Vagina (tissue), 2 donors: ENCODE results near the gene NR3C2. TPM values are rescaled to one million over a fixed set of nuclear protein-coding genes. Genes with fewer than 3 reads are reported as not detected.

Experiments used
- DNase-seq, 2 donors: peaks; one replicate each; pipeline ENCODE4 v3.0.0-alpha.2; 2017; ENCODE audit errors: extremely low spot score in 2 of 2
- H3K27ac ChIP-seq: fragments of 200-600 bp; sonication (generic); one replicate; pipeline ENCODE4 v1.5.1; 2019
- H3K27me3 ChIP-seq: fragments of 200-600 bp; sonication (generic); one replicate; pipeline ENCODE4 v1.5.1; 2019
- H3K36me3 ChIP-seq, 2 donors: fragments of 200-600 bp; sonication (generic); one replicate each; pipeline ENCODE4 v1.5.1; 2017 to 2019
- H3K4me1 ChIP-seq: fragments of 200-600 bp; sonication (generic); one replicate; pipeline ENCODE4 v1.5.1; 2019
- H3K4me3 ChIP-seq, 2 donors: fragments of 200-600 bp; sonication (generic); 1 replicate in 1 of 2; 2 replicates in 1 of 2; pipeline ENCODE4 v1.5.1; 2016 to 2019
- H3K9me3 ChIP-seq: fragments of 200-600 bp; sonication (generic); one replicate; pipeline ENCODE4 v1.5.1; 2019
- POLR2A ChIP-seq, 2 donors: fragments of 450-650 bp; IDR thresholded peaks; one replicate each; pipeline ENCODE4 v1.6.1; 2017; ENCODE audit warnings: antibody characterized with exemption in 2 of 2, mild to moderate bottlenecking in 2 of 2, moderate library complexity in 2 of 2
- POLR2AphosphoS5 ChIP-seq, 2 donors: sonication (generic); formaldehyde crosslinking; IDR thresholded peaks; one replicate each; pipeline ENCODE4 v1.9.0; 2017; ENCODE audit warnings: antibody characterized with exemption in 2 of 2, mild to moderate bottlenecking in 2 of 2, low read depth in 1 of 2; ENCODE audit not compliant: insufficient read depth in 1 of 2
- intact Hi-C: fragments of 100-400 bp; cut with DNase I; formaldehyde crosslinking; loops from one replicate; pipeline ENCODE4 v1.15.1; 2023
- total RNA-seq: library from RNA; depleted of rRNA; stranded (reverse); fragments of >200 nt; gene quantifications from one replicate; pipeline ENCODE4 v1.2.3, GENCODE V29; 2016
- TF ChIP-seq, protein P1 (sequence below), 3 experiments: fragments of 450-650 bp in 2 of 3; fragments of 200-600 bp in 1 of 3; sonication (generic) in 1 of 3; IDR thresholded peaks; one replicate each; pipeline ENCODE4 v1.5.1; 2017 to 2019; ENCODE audit warnings: antibody characterized with exemption in 3 of 3, mild to moderate bottlenecking in 2 of 3, moderate library complexity in 2 of 3

The NR3C2 gene
- total RNA-seq, 1 donor from 2014 or later: 9.6 TPM

DNA sequence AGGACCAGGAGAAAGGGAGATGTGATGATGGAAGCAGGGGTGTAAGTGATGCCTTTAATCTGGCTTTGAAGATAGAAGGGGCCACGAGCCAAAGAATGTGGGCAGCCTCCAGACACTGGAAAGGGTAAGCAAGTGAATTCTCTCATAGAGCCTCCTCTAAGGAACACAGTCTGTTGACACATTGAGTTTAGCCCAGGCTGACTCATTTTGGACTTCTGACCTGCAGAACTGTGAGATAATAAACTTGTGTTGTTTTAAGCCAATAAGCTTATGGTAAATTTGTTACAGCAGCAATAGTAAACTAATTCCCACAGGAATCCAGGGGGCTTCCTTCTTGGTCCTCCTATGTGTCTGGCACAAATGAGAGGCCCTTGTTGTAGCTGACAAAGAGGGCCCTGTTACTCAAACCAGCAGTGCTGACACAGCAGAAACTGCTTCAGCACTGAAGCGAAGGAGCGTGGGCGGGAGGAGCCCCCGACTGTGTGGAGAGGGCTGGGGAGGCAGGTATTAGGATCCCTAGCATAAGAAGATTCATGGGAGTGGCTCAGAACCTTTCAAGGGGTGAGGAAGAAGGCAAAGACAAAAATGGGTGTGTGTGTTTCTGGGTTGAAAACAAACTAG is 268.7 kb downstream of the NR3C2 start:
- Histone ChIP-seq H3K36me3 (no peaks in the 10 kb centered on the region), H3K27me3 (no peaks in the 10 kb centered on the region), H3K4me3 (no peak overlapping the region), H3K9me3 (no peaks in the 10 kb centered on the region), H3K4me1 (peaks cover 6% of the 10 kb centered on the region), H3K27ac (no peak overlapping the region)
- intact Hi-C loops: no loop called here
- no peak for DNase-seq
- TF ChIP-seq, protein P1, sequence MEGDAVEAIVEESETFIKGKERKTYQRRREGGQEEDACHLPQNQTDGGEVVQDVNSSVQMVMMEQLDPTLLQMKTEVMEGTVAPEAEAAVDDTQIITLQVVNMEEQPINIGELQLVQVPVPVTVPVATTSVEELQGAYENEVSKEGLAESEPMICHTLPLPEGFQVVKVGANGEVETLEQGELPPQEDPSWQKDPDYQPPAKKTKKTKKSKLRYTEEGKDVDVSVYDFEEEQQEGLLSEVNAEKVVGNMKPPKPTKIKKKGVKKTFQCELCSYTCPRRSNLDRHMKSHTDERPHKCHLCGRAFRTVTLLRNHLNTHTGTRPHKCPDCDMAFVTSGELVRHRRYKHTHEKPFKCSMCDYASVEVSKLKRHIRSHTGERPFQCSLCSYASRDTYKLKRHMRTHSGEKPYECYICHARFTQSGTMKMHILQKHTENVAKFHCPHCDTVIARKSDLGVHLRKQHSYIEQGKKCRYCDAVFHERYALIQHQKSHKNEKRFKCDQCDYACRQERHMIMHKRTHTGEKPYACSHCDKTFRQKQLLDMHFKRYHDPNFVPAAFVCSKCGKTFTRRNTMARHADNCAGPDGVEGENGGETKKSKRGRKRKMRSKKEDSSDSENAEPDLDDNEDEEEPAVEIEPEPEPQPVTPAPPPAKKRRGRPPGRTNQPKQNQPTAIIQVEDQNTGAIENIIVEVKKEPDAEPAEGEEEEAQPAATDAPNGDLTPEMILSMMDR (IDR thresholded peaks at IDR 0.05): no peak
- TF ChIP-seq POLR2AphosphoS5 (IDR thresholded peaks at IDR 0.05; ENCODE audit: insufficient read depth in 1 of 2, low read depth in 1 of 2) (no peak), POLR2A (IDR thresholded peaks at IDR 0.05) (no peak)

DNA sequence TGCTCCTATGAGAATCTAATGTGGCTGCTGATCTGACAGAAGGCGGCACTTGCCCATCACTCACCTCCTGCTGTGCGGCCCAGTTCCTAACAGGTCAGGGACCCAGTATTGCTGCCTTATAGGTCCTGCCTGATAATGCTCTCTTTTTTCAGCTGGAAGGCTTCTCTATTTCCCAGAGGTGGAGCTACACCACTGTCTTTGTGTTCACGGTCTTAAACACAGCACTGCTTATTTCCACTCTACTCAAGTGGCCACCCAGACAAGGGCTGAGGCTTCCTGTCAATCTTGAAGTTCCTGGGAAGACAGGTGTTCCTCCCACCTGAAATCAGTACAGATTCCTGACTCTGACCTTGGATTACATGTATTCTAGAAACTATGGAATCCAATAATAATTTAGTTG is 270.6 kb downstream of the NR3C2 start:
- no peaks in the 10 kb centered on the region for H3K9me3 ChIP-seq
- TF ChIP-seq, protein P1 (IDR thresholded peaks at IDR 0.05): no peak
- TF ChIP-seq POLR2A (IDR thresholded peaks at IDR 0.05) (no peak), POLR2AphosphoS5 (IDR thresholded peaks at IDR 0.05; ENCODE audit: insufficient read depth in 1 of 2, low read depth in 1 of 2) (no peak)
- peaks cover 6% of the 10 kb centered on the region for H3K4me1 ChIP-seq
- H3K36me3 ChIP-seq: no peaks in the 10 kb centered on the region
- H3K4me3 ChIP-seq: no peak overlapping the region
- intact Hi-C loops: no loop called here
- H3K27me3 ChIP-seq: no peaks in the 10 kb centered on the region
- H3K27ac ChIP-seq: no peak overlapping the region
- no peak for DNase-seq

DNA sequence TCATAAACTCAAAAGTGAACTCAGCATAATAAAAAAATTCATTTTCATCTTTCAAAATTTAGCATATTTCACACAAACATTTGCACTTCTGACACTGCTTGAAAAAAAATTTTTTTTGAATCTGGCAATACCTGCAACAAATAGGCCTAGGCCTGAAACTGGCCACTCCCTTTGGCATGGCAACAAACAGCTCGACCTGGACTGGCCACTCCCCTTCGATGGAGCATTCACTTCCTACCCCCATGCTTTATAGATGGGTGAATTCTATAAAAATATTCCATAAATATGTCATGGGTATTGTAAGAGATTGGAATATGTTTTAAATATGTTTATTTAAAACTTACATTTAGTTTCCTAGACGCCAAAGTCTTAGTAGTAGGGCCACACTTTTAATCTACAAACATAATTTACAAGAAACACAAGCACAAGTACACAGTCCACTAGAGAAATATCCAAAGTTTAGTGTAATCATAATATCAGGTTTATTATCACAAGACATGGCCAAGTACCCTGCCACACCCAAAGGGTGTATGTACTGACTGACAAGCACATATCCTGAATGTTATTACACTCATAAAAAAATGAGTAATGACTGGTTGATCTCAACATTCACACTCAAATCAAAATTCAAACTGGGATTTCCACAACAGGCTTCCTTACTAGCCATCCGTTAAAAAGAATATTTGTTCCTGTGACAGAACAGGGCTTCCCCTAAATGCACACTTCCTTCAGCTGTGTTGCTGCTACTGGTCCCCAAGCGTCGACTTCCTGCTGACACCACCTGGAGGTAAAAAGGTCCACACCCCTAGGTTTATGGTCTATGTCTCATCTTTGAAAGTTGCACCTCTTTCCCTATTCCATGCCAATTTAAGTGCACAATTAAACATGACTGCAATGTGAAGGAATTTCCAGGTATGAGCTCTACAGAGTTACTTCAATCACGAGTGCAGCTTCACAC is 271.5 kb downstream of the NR3C2 start:
- intact Hi-C loops: no loop called here
- Histone ChIP-seq H3K4me1 (peaks cover 11% of the 10 kb centered on the region), H3K36me3 (no peaks in the 10 kb centered on the region), H3K27me3 (no peaks in the 10 kb centered on the region), H3K27ac (no peak overlapping the region), H3K4me3 (no peak overlapping the region), H3K9me3 (no peaks in the 10 kb centered on the region)
- TF ChIP-seq POLR2AphosphoS5 (IDR thresholded peaks at IDR 0.05; ENCODE audit: insufficient read depth in 1 of 2, low read depth in 1 of 2): peak in 1 of 2 donors; percentile 31
- TF ChIP-seq, protein P1 (IDR thresholded peaks at IDR 0.05): no peak
- DNase-seq: no peak

DNA sequence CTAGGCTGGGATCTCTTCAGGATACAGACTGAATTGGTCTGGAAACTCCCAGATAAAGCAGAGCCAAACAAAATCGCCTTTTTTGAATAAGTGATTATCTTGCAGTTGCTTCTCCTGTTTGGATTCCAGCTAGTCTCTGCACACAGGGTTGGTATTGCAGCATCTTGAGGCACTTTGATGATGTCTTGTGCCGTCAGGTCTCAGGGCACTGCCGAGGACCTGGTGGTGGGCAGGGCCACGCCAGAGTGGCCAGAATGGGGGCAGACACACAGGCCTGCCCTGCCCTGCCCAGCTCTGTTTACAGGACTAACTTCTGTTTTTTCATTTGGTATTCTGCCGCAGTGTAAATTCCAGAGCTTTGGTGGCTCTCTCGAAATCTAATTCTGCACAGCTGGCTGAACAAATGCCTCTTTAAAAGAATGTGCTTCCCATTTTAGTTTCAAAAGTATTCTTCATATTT is 276.1 kb downstream of the NR3C2 start:
- Histone ChIP-seq H3K4me3 (peak overlapping the region; percentile 15 to 28), H3K4me1 (peaks cover 5% of the 10 kb centered on the region), H3K27me3 (no peaks in the 10 kb centered on the region), H3K27ac (peak overlapping the region; percentile 25), H3K9me3 (no peaks in the 10 kb centered on the region), H3K36me3 (no peaks in the 10 kb centered on the region)
- DNase-seq: no peak
- intact Hi-C loops: no loop called here
- TF ChIP-seq POLR2A (IDR thresholded peaks at IDR 0.05): no peak
- TF ChIP-seq, protein P1 (IDR thresholded peaks at IDR 0.05): no peak
- TF ChIP-seq POLR2AphosphoS5 (IDR thresholded peaks at IDR 0.05; ENCODE audit: insufficient read depth in 1 of 2, low read depth in 1 of 2): no peak
